K562 (cell line): ENCODE results near the gene PHETA1. TPM values are rescaled to one million over a fixed set of nuclear protein-coding genes. Genes with fewer than 3 reads are reported as not detected.
A peak's percentile ranks its signal among the peaks of the same experiment; 100 is the strongest.

ENCODE experiments used
- PTRF ChIP-seq: fragments of 450-650 bp; IDR thresholded peaks from 2 replicates; pipeline ENCODE4 v1.6.1; 2016; ENCODE audit warnings: mild to moderate bottlenecking, missing genetic modification characterization, missing compliant biosample characterization
- polyA plus RNA-seq, 8 experiments: library from polyadenylated mRNA; depleted of rRNA in 4 of 8; stranded (reverse) in 5 of 8; unstranded in 3 of 8; fragments of >200 nt; fragmentation: Nextera tagmentation in 2 of 8; fragmentation: Illumina TruSeq in 1 of 8; extraction: Ambion mirVana in 2 of 8; extraction: Trizol in 1 of 8; gene quantifications; 2 replicates each; pipeline versions ENCODE4 v1.2.1 to v1.2.3, GENCODE V29; 2011 to 2014; ENCODE audit warnings: inconsistent platforms in 1 of 8, missing spikeins in 1 of 8
- total RNA-seq, 7 experiments: library from RNA; depleted of rRNA in 6 of 7; stranded (reverse); fragments of >200 nt in 6 of 7; fragmentation: Illumina TruSeq in 2 of 7; extraction: Trizol in 2 of 7; gene quantifications; 2 replicates each; pipeline versions ENCODE4 v1.2.1 to v1.2.3, GENCODE V29; 2011 to 2021; ENCODE audit warnings: low replicate concordance in 1 of 7
- TF ChIP-seq, protein P1 (sequence below), 2 experiments: fragments of 450-650 bp; formaldehyde crosslinking in 1 of 2; IDR thresholded peaks; 2 replicates each; pipeline versions ENCODE4 v1.4.0 to v1.6.1; 2014 to 2020; ENCODE audit warnings: mild to moderate bottlenecking in 2 of 2, borderline replicate concordance in 1 of 2, low read depth in 1 of 2

PHETA1 gene
- total and polyA plus RNA-seq, 9 of the 15 experiments (the other 6 are each of a cell fraction or from before 2014, with no cell fraction given) = 0.03 to 12.4 (median 3.0) TPM

- TF ChIP-seq, protein P1, sequence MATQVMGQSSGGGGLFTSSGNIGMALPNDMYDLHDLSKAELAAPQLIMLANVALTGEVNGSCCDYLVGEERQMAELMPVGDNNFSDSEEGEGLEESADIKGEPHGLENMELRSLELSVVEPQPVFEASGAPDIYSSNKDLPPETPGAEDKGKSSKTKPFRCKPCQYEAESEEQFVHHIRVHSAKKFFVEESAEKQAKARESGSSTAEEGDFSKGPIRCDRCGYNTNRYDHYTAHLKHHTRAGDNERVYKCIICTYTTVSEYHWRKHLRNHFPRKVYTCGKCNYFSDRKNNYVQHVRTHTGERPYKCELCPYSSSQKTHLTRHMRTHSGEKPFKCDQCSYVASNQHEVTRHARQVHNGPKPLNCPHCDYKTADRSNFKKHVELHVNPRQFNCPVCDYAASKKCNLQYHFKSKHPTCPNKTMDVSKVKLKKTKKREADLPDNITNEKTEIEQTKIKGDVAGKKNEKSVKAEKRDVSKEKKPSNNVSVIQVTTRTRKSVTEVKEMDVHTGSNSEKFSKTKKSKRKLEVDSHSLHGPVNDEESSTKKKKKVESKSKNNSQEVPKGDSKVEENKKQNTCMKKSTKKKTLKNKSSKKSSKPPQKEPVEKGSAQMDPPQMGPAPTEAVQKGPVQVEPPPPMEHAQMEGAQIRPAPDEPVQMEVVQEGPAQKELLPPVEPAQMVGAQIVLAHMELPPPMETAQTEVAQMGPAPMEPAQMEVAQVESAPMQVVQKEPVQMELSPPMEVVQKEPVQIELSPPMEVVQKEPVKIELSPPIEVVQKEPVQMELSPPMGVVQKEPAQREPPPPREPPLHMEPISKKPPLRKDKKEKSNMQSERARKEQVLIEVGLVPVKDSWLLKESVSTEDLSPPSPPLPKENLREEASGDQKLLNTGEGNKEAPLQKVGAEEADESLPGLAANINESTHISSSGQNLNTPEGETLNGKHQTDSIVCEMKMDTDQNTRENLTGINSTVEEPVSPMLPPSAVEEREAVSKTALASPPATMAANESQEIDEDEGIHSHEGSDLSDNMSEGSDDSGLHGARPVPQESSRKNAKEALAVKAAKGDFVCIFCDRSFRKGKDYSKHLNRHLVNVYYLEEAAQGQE (IDR thresholded peaks at IDR 0.05; ENCODE audit: borderline replicate concordance) = peak; percentile 48; the same call in 1 of the 2 replicates
- TF ChIP-seq, protein P1 (CRISPR knock-in tag; IDR thresholded peaks at IDR 0.05; ENCODE audit: low read depth) = no peak
- TF ChIP-seq PTRF (tag) = no peak
Observed at GRCh38 chr12:111330800-111331752, 37.8 kb downstream of the PHETA1 start (continued).
